Ovary (tissue), 9 donors: Measurements from ENCODE around the gene AFF1. TPM values are rescaled to one million over a fixed set of nuclear protein-coding genes. Genes with fewer than 3 reads are reported as not detected.

ENCODE experiments used
- DNase-seq, 5 donors: peaks; one replicate each; pipeline ENCODE4 v3.0.0-alpha.2; 2019 to 2020
- H3K27ac ChIP-seq, 2 donors: fragments of 200-600 bp; one replicate each; pipeline versions ENCODE4 v1.5.1 to v1.8.0; 2019 to 2022
- H3K27me3 ChIP-seq: fragments of 200-600 bp; one replicate; pipeline ENCODE4 v1.8.0; 2022
- H3K36me3 ChIP-seq: fragments of 200-600 bp; sonication (generic); one replicate; pipeline ENCODE4 v1.5.1; 2019
- H3K4me1 ChIP-seq: one replicate; pipeline ENCODE4 v1.8.1; 2013; ENCODE audit warnings: mild to moderate bottlenecking, moderate library complexity; ENCODE audit not compliant: insufficient read depth
- H3K4me3 ChIP-seq: fragments of 200-600 bp; sonication (generic); one replicate; pipeline ENCODE4 v1.5.1; 2017
- H3K9me3 ChIP-seq, 2 donors: fragments of 200-600 bp in 1 of 2; sonication (generic) in 1 of 2; one replicate each; pipeline versions ENCODE4 v1.5.1 to v1.8.1; 2013 to 2019; ENCODE audit warnings: mild to moderate bottlenecking in 1 of 2, moderate library complexity in 1 of 2
- CTCF ChIP-seq, 3 donors: fragments of 450-650 bp in 2 of 3; fragments of 200-600 bp in 1 of 3; IDR thresholded peaks; one replicate each; pipeline versions ENCODE4 v1.5.1 to v1.8.0; 2016 to 2022; ENCODE audit warnings: antibody characterized with exemption in 3 of 3, mild to moderate bottlenecking in 1 of 3
- EP300 ChIP-seq: sonication (generic); formaldehyde crosslinking; IDR thresholded peaks from one replicate; pipeline ENCODE4 v1.6.1; 2017; ENCODE audit warnings: antibody characterized with exemption
- POLR2A ChIP-seq: fragments of 450-650 bp; IDR thresholded peaks from one replicate; pipeline ENCODE4 v1.6.1; 2017; ENCODE audit warnings: antibody characterized with exemption, mild to moderate bottlenecking, moderate library complexity
- WGBS, 3 donors: extraction: QIAGEN DNeasy Blood & Tissue Kit in 1 of 3; methylation state at CpG; one replicate each; pipeline versions ENCODE4 v1.1.5 to v1.1.7; 2013 to 2017; 5-methylcytosine and 5-hydroxymethylcytosine counted together
- intact Hi-C, 4 donors: fragments of 100-400 bp; cut with DNase I; formaldehyde crosslinking; loops; one replicate each; pipeline versions ENCODE4 v1.11.0 to v1.15.1; 2022 to 2023
- polyA plus RNA-seq, 2 donors: library from polyadenylated mRNA; stranded (reverse); fragments of 200-250 nt in 1 of 2; fragments of 350-450 nt in 1 of 2; fragmentation: Illumina TruSeq in 1 of 2; extraction: RNeasy Lipid Tissue Mini Kit (QIAGEN cat#74804) in 1 of 2; gene quantifications; one replicate each; pipeline ENCODE4 v1.2.3, GENCODE V29; 2013 to 2014
- total RNA-seq, 7 donors: library from RNA; depleted of rRNA in 2 of 7; stranded (reverse); fragments of >200 nt in 2 of 7; fragmentation: NEBNext Ultra II Directional in 3 of 7; extraction: Animal tissue kit (Norgen Biotek cat#: 25700) in 3 of 7; gene quantifications; one replicate each; pipeline versions ENCODE4 v1.1.0 to v1.2.4, GENCODE V29; 2016 to 2023
- donor health status: DM: no; HTN: no; CAD: no; lungs with moderate emphysema.
- donor health status: DM: no; HTN: no; CAD: no.
- donor health status: Bipolar disorder and iron deficiency.
- donor health status: DM: yes; HTN: yes; CAD: no.
- donor health status: DM: no; HTN: no; CAD: no.
- donor health status: DM: yes; HTN: yes; CAD: no.

AFF1 gene
- total and polyA plus RNA-seq, 9 donors = 26.0 to 107 (median 76.7) TPM

GRCh38 chr4:86924811-86925210 lies 10.0 kb upstream of the AFF1 start:
- Histone ChIP-seq H3K9me3 (no peaks in the 10 kb centered on the region), H3K4me3 (no peak overlapping the region), H3K4me1 (no peaks in the 10 kb centered on the region), H3K36me3 (no peaks in the 10 kb centered on the region), H3K27ac (no peak overlapping the region), H3K27me3 (no peaks in the 10 kb centered on the region)
- 33 to 62% (median 43%) methylated on average over 2 of the region's 2 CpGs for WGBS, 3 donors
- intact Hi-C loops = loop anchor here in 3 of 4 donors (5.0 to 10.0 kb wide), 5 partner anchors 167 to 312 kb away; no protein-coding TSS in a partner anchor
- no peak for DNase-seq
- TF ChIP-seq POLR2A (no peak), EP300 (no peak), CTCF (IDR thresholded peaks at IDR 0.05) (no peak)

GRCh38 chr4:86926435-86927086 lies 8.2 kb upstream of the AFF1 start:
- Histone ChIP-seq H3K4me1 (no peaks in the 10 kb centered on the region), H3K36me3 (no peaks in the 10 kb centered on the region), H3K27me3 (no peaks in the 10 kb centered on the region), H3K4me3 (no peak overlapping the region), H3K27ac (no peak overlapping the region), H3K9me3 (no peaks in the 10 kb centered on the region)
- no peak for TF ChIP-seq EP300
- intact Hi-C loops = loop anchor here in 2 of 4 donors (5.0 to 10.0 kb wide), 3 partner anchors 166 to 308 kb away; no protein-coding TSS in a partner anchor
- 78 to 89% (median 87%) methylated on average over 6 of the region's 6 CpGs for WGBS, 3 donors
- no peak for DNase-seq

GRCh38 chr4:86927843-86928395 lies 6.9 kb upstream of the AFF1 start:
- intact Hi-C loops = loop anchor here in 2 of 4 donors (5.0 to 10.0 kb wide), 3 partner anchors 164 to 307 kb away; no protein-coding TSS in a partner anchor

GRCh38 chr4:86928400-86929255 lies 6.2 kb upstream of the AFF1 start:
- intact Hi-C loops = loop anchor here in 2 of 4 donors (5.0 to 10.0 kb wide), 3 partner anchors 164 to 306 kb away; no protein-coding TSS in a partner anchor
- H3K27ac ChIP-seq = no peak overlapping the region
- H3K4me3 ChIP-seq = no peak overlapping the region
- H3K9me3 ChIP-seq = no peaks in the 10 kb centered on the region
- DNase-seq = no peak
- TF ChIP-seq POLR2A (no peak), EP300 (no peak), CTCF (IDR thresholded peaks at IDR 0.05) (no peak)
- peaks cover under 1% of the 10 kb centered on the region for H3K4me1 ChIP-seq
- no peaks in the 10 kb centered on the region for H3K36me3 ChIP-seq
- 83 to 87% (median 84%) methylated on average over 10 of the region's 10 CpGs for WGBS, 3 donors
- H3K27me3 ChIP-seq = no peaks in the 10 kb centered on the region

More at GRCh38 chr4:86927843-86928395, 6.9 kb upstream of the AFF1 start:
- WGBS, 3 donors = 26 to 33% (median 30%) methylated on average over 2 of the region's 2 CpGs
- Histone ChIP-seq H3K36me3 (no peaks in the 10 kb centered on the region), H3K4me3 (no peak overlapping the region), H3K27ac (no peak overlapping the region), H3K4me1 (no peaks in the 10 kb centered on the region), H3K27me3 (no peaks in the 10 kb centered on the region), H3K9me3 (no peaks in the 10 kb centered on the region)
- peak; percentile 84 for TF ChIP-seq EP300
- no peak for TF ChIP-seq POLR2A
- peak in 2 of 5 donors; percentile 35 to 77 for DNase-seq

- Histone ChIP-seq H3K9me3 (no peaks in the 10 kb centered on the region), H3K27me3 (no peaks in the 10 kb centered on the region), H3K4me1 (peaks cover 2% of the 10 kb centered on the region), H3K36me3 (no peaks in the 10 kb centered on the region), H3K4me3 (peak overlapping the region; percentile 91), H3K27ac (peak overlapping the region; percentile 59 to 82)
- no peak for TF ChIP-seq CTCF (IDR thresholded peaks at IDR 0.05)
- no peak for DNase-seq
- intact Hi-C loops = loop anchor here in 3 of 4 donors (2.0 to 10.0 kb wide), 4 partner anchors 71 to 291 kb away; partner anchors contain the start of gene KLHL8 (in 1 of the 3)
- 19 to 25% (median 23%) methylated on average over 15 of the region's 15 CpGs for WGBS, 3 donors
Measured at GRCh38 chr4:86934147-86934770, 552 bp upstream of the AFF1 start.
